Spleen (tissue), 7 donors: ENCODE data around the gene CHRM5.

Experiments used
- CTCF ChIP-seq, 11 experiments: fragments of 200-600 bp in 7 of 11; fragments of 450-650 bp in 4 of 11; sonication (generic) in 4 of 11; IDR thresholded peaks in 8 of 11; conservative IDR thresholded peaks in 3 of 11; 1 replicate in 7 of 11; 2 replicates in 4 of 11; pipeline versions ENCODE4 v1.4.0 to v1.8.0; 2016 to 2021; ENCODE audit warnings: antibody characterized with exemption in 11 of 11, inconsistent platforms in 4 of 11, mild to moderate bottlenecking in 1 of 11
- POLR2A ChIP-seq, 3 donors: fragments of 450-650 bp; IDR thresholded peaks; one replicate each; pipeline ENCODE4 v1.5.1; 2017; ENCODE audit warnings: antibody characterized with exemption in 3 of 3, mild to moderate bottlenecking in 1 of 3
- POLR2AphosphoS5 ChIP-seq, 3 donors: sonication (generic); formaldehyde crosslinking; IDR thresholded peaks; one replicate each; pipeline ENCODE4 v1.5.1; 2017; ENCODE audit warnings: antibody characterized with exemption in 3 of 3
- donor health status: DM: no; HTN: no; CAD: no; lungs with moderate emphysema.
- donor health status: DM: no; HTN: no; CAD: no.
- donor health status: DM: no; HTN: no; CAD: no.

DNA sequence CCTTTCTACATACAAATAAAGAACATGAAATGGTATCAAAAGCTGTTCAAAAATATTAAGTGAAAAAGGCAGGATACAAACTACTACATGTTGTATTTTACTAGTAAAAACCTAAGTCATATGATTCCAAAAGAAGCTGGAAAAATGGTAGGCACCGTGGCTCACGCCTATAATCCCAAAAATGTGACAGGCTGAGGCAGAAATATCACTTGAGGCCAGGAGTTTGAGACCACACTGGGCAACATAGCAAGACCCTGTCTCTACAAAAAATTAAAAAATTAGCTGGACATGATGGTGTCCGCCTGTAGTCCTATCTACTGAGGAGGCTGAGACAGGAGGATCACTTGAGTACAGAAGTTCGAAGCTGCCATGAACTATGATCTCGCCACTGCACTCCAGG, 131.6 kb downstream of the CHRM5 start:
- TF ChIP-seq CTCF (IDR thresholded peaks at IDR 0.05 in 8 of 11, conservative IDR thresholded peaks at IDR 0.05 in 3 of 11) (no peak), POLR2A (IDR thresholded peaks at IDR 0.05) (no peak), POLR2AphosphoS5 (IDR thresholded peaks at IDR 0.05) (no peak)
